ENCODE measurements around the gene LFNG. TPM values are rescaled to one million over a fixed set of nuclear protein-coding genes. Genes with fewer than 3 reads are reported as not detected.

LFNG gene
- polyA plus RNA-seq, 2 of the 4 experiments (the other 2 are of a cell fraction): 2.3 to 7.3 TPM

DNA sequence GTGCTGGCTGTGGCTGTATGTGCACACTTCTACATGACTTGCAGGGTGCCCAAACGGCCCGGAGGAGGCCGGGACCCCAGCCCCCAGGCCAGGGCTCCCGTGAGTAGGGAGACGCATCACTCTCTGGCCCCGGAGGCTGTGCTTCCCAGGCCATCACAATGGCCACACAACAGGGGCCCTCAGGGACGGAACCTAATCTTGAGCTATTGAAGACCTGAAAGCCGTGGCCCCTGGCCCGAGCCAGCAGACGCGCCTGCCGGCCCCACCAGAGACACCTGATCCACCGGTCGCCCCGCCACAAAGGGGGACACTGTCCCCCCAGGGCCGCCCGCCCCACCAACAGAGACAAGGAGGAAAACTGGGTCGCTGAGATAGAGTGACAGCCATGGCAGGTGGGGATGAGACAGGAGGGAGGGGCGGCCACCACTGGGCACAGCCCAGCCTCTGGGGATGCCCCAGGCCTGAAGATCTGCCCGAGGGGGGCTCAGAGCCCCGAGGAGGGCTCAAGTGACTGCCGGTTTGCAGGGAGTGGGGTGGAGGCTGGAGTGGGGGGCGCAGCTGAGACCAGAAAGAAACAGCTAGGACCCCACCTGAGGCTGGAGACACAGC is 10.2 kb upstream of the LFNG start (continued):
- TF ChIP-seq JUN (IDR thresholded peaks at IDR 0.05): no peak
- no peak for TF ChIP-seq GATA3 (IDR thresholded peaks at IDR 0.05; ENCODE audit: borderline replicate concordance)
- TF ChIP-seq POLR2AphosphoS2 (conservative IDR thresholded peaks at IDR 0.05; ENCODE audit: low read length): no peak
- no peak for TF ChIP-seq KDM5A (IDR thresholded peaks at IDR 0.05)
- no peak for TF ChIP-seq RARB (CRISPR knock-in tag; IDR thresholded peaks at IDR 0.05)
- TF ChIP-seq PHF8 (IDR thresholded peaks at IDR 0.05; ENCODE audit: borderline replicate concordance, low read depth): no peak

DNA sequence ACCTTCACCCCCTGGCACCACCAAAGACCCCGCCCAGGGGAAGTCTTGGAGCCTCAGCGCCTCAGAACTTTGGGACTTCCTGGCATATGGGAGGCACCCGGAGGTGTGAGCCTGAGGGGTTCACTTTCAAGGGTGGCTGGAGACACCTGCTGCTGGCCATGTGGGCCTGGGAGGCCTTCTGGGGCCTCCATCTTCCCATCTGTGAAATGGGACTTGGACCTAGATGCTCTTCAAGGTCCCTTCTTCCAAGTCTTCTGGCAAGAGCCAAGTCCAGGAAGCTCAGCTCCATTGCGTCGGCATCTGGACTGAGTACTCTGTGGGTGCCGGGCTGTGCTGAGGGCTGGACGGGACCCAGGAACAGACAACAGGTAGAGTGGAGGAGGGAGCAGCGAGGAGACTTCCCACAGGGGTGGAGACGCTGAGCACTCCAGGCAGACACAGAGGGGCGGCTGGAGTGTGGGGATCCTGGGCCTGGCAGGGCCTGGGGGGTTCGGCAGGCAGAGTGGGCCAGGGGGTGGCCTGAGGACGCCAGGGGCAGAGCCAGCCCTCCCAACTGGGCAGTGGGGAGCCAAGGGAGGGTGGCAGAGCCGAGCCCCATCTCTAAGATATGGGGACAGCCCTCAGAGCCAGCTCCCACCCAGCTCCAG is 9.3 kb upstream of the LFNG start:
- ATAC-seq (no peak), DNase-seq (ENCODE audit: low read depth in 1 of 2, low spot score in 1 of 2) (no peak), FAIRE-seq (no peak)
- POLR2A ChIA-PET: no interaction called here
- H3K27ac ChIP-seq: peak overlapping the region in 1 of 2 experiments; percentile 69; a peak in 2 of 6 replicates
- WGBS (ENCODE audit: missing lambda C conversion rate): 88% methylated on average over 12 of the region's 13 CpGs
- CTCF ChIA-PET: interaction anchor here (0.5 to 1.4 kb wide), 2 partner anchors 15 to 35 kb away, joined by 4 read pairs; no protein-coding TSS in a partner anchor
- H3K9me3 ChIP-seq: no peaks in the 10 kb centered on the region
- peaks cover 17% of the 10 kb centered on the region for H3K4me1 ChIP-seq
- H3K4me3 ChIP-seq: no peak overlapping the region
- H3K4me2 ChIP-seq: no peak overlapping the region
- TF ChIP-seq, protein P1, sequence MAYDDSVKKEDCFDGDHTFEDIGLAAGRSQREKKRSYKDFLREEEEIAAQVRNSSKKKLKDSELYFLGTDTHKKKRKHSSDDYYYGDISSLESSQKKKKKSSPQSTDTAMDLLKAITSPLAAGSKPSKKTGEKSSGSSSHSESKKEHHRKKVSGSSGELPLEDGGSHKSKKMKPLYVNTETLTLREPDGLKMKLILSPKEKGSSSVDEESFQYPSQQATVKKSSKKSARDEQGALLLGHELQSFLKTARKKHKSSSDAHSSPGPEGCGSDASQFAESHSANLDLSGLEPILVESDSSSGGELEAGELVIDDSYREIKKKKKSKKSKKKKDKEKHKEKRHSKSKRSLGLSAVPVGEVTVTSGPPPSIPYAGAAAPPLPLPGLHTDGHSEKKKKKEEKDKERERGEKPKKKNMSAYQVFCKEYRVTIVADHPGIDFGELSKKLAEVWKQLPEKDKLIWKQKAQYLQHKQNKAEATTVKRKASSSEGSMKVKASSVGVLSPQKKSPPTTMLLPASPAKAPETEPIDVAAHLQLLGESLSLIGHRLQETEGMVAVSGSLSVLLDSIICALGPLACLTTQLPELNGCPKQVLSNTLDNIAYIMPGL (CRISPR knock-in tag; IDR thresholded peaks at IDR 0.05; ENCODE audit: borderline replicate concordance): no peak
- 0 out of 2 replicates have a peak, but pooled peaks have one; percentile 15 for TF ChIP-seq KDM1A (IDR thresholded peaks at IDR 0.05; ENCODE audit: low read depth)
- TF ChIP-seq PHF8 (IDR thresholded peaks at IDR 0.05; ENCODE audit: borderline replicate concordance, low read depth): no peak

DNA sequence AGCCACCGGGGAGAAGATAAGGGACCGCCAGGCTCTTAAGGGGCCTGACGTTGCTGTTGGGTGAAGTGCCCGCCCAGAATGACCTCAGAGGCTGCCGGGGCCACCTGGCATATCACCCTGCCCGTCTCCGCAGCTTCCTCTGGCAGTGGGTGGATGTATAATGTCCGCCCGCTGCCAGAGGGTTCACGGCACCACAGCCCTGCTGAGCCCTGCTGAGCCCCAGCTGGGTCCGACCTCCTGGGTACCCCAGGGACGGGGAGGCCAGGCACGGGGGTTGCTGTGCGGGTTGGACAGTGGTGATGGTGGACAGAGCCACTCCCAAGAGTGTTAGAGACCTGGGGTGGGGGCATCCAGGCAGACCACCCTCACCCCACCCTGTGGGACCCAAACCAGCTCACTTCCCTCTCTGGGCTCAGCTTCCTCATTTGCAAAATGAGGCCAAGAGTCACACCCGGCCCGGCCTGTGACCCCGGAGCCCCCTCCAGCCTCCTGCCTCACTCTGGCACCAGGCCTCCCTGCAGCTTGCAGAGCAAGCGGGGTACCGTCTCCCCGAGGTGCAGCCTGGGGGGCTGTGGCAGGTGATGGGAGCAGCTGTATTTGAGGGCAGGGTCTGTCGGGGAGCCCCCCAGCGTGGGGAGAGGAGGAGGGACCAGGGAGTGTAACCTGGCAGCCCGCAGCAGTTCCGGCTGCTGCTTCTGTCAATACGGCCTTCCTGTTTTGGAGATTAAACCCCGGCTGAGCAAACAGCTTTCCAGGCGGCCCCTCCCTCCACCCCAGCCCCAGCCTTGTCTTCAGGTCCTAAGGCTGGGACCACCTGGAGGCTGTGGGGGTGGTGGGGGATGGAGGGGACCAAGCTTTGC is 8.4 kb upstream of the LFNG start:
- Histone ChIP-seq H3K4me3 (no peak overlapping the region), H3K27ac (peak overlapping the region; percentile 31 to 69; a peak in 4 of 6 replicates), H3K4me2 (peak overlapping the region; percentile 5; the same call in 2 of the 3 replicates), H3K4me1 (peaks cover 24% of the 10 kb centered on the region), H3K9me3 (no peaks in the 10 kb centered on the region)
- FAIRE-seq: no peak
- ChIA-PET POLR2A (no interaction called here), CTCF (interaction anchor here (0.5 kb wide), 1 partner anchor 34 kb away, joined by 4 read pairs; no protein-coding TSS in a partner anchor)
- no peak for DNase-seq (ENCODE audit: low read depth in 1 of 2, low spot score in 1 of 2)
- TF ChIP-seq EHMT2 (IDR thresholded peaks at IDR 0.05; ENCODE audit: low read depth): no peak
- no peak for TF ChIP-seq PHF8 (IDR thresholded peaks at IDR 0.05; ENCODE audit: borderline replicate concordance, low read depth)
- no peak for TF ChIP-seq MAFK (IDR thresholded peaks at IDR 0.05; ENCODE audit: partially characterized antibody)
- TF ChIP-seq HDAC2 (IDR thresholded peaks at IDR 0.05): no peak
- no peak for TF ChIP-seq GATA3 (IDR thresholded peaks at IDR 0.05; ENCODE audit: borderline replicate concordance)
- no peak for TF ChIP-seq KDM1A (IDR thresholded peaks at IDR 0.05; ENCODE audit: low read depth)
- no peak for TF ChIP-seq ESRRA (IDR thresholded peaks at IDR 0.05; ENCODE audit: borderline replicate concordance, low read length)
- TF ChIP-seq RCOR1 (IDR thresholded peaks at IDR 0.05; ENCODE audit: low read depth, low read length): no peak
- TF ChIP-seq POLR2AphosphoS2 (conservative IDR thresholded peaks at IDR 0.05; ENCODE audit: low read length): no peak
- no peak for TF ChIP-seq EHF (CRISPR knock-in tag; IDR thresholded peaks at IDR 0.05)
- no peak for TF ChIP-seq FOXS1 (CRISPR knock-in tag; IDR thresholded peaks at IDR 0.05)
- no peak for TF ChIP-seq FOSL2 (IDR thresholded peaks at IDR 0.05)
- no peak for TF ChIP-seq FOSL2 (CRISPR knock-in tag; IDR thresholded peaks at IDR 0.05)
- no peak for TF ChIP-seq MAZ (IDR thresholded peaks at IDR 0.05; ENCODE audit: borderline replicate concordance, low read depth, low read length)
- TF ChIP-seq RAD21 (conservative IDR thresholded peaks at IDR 0.05 in 1 of 2, IDR thresholded peaks at IDR 0.05 in 1 of 2): no peak
- TF ChIP-seq SMC3 (IDR thresholded peaks at IDR 0.05): no peak
- TF ChIP-seq, protein P2, sequence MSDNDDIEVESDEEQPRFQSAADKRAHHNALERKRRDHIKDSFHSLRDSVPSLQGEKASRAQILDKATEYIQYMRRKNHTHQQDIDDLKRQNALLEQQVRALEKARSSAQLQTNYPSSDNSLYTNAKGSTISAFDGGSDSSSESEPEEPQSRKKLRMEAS (IDR thresholded peaks at IDR 0.05): no peak
- TF ChIP-seq, protein P3, sequence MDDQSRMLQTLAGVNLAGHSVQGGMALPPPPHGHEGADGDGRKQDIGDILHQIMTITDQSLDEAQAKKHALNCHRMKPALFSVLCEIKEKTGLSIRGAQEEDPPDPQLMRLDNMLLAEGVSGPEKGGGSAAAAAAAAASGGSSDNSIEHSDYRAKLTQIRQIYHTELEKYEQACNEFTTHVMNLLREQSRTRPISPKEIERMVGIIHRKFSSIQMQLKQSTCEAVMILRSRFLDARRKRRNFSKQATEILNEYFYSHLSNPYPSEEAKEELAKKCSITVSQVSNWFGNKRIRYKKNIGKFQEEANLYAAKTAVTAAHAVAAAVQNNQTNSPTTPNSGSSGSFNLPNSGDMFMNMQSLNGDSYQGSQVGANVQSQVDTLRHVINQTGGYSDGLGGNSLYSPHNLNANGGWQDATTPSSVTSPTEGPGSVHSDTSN (IDR thresholded peaks at IDR 0.05): no peak
- TF ChIP-seq ZSCAN20 (CRISPR knock-in tag; IDR thresholded peaks at IDR 0.05): no peak
- no peak for TF ChIP-seq ZFP36 (IDR thresholded peaks at IDR 0.05; ENCODE audit: borderline replicate concordance, partially characterized antibody)
- no peak for TF ChIP-seq EP300 (IDR thresholded peaks at IDR 0.05)
- 58% methylated on average over 20 of the region's 27 CpGs for WGBS (ENCODE audit: missing lambda C conversion rate)
- ATAC-seq: no peak
